HG03060 (cell line): ENCODE results near the gene MCRS1.

ENCODE experiments used
- ATAC-seq: cut with Tn5 transposase; IDR thresholded peaks from one replicate; pipeline ENCODE4 v1.9.1; 2021; ENCODE audit warnings: low read depth, moderate number of reproducible peaks; ENCODE audit not compliant: unreplicated experiment

MCRS1 gene

GRCh38 chr12:49582850-49583249, 14.9 kb upstream of the MCRS1 start:
- no peak for ATAC-seq

DNA sequence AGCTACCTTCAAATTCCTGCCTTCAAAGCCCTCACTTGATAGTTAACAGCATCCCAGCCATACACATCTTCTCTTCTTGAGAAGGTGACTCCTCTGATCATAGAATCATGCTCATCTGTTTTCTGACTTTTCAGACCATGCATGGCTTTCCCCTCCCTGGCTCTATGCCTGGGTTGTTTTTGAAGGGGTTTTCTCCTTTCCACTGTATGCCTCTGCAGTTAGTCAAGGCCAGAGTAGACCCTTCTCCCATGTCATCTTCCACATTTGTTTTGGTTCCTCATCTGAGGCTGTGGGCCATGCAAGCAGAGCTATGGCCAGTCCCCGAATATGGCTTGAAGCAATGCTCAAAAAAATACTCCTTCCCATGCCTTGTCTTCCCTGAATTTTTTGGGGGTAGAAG, 14.3 kb upstream of the MCRS1 start:
- ATAC-seq, result no peak

DNA sequence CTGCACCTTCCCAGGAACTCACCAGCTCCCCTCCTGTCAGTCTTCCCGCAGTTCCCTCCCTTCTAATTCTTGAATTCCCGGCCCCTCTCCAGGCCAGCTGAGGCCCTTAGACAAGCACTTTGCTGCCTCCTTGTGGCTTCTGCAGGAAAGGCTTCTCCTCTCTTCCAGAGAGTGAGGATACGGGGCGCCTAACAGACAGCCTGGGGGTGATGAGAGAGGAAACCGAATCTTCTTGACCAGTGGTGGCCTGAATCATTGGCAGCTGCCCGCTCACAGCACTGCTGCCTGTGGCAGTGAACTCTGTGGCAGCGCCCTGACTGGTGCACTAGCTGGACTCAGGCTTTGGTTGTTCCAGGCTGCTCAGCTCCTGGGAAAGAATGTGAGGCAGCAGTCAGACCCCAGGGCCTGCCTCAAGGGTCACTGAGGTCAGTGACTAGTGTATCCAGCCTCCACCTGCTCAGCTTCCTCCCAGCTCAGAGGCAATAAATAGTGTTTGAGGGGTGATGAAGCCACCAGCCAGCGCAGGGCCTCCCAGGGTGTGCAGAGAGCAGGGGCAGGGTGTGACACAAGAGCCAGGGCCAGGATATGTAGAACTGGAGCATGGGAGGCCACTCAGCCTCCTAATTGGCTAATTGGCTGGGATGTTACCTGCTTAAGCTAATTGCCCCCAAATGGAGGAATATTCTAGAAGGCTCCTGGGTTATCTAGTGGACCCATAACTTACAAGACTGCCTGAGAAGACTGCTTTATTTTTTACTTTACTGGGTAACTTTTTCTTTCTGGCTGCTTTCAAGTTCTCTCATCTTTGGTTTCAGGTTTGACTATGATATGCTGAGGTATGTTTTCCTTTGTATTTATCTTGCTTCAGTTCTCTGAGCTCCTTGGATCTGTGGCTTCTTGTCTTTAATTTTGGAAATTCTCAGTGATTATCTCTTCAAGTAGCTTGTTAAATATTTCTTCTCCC, 12.9 kb upstream of the MCRS1 start:
- no peak for ATAC-seq

DNA sequence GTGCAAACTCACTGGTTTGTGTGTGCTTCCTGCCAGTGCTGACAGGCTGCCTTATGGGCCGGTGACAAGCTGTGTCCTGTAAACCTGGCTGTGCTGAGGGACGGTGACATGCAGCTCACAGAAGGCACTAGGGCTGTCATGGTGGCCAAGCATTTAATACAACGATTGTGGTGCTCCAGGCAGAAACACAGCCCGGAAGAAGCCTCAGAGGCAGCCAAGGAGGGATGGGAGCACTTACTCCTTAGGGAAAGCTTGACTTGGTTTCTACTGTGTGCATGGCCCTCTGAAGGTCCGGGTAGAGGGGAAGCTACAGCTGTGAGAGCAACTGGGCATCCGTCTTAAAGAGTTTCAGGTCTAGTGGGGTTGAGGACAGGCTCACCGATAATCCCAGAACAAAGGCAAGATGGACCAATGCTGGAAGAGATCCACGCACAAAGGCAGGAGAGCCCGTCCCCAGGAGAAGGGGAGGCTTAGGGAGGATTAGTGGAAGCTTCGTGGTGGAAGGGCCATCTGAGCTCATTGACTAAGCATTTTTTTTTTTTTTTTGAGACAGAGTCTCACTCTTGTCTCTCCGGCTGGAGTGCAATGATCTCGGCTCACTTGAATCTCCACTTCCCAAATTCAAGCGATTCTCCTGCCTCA, 10.7 kb upstream of the MCRS1 start:
- no peak for ATAC-seq

DNA sequence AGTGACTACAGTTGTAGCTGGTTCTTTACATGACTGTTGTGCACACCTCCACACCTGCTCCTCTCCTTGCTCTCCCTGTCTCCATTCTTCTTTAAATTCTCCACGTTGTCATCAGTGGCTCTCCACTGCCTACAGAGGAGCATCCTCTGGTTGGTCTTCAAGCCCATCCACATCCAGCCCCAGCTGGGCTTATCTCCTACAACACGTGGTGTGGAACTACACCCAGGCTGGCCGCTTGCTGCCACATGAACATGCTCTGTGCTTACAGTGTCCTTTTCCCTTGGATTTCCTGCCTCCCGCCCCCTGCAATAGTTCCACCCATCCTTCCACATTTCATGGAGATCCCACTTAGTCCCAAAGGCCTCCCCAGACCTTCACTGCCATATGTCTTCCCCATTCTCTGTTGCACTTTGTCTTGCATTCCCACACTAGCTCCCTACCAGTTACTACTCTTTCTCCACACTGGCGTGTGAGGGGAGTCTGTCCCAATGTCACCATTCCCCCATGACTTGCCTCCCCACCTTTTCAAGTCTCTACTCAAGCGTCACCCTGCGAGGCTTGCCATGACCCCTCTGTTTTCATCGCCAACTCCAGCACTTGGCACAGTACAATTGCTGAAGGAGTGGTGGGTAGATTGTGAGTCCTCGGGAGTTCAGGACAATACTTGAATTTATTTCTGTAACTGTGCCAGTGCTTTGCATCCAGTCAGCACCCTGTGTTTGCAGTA, 9.8 kb upstream of the MCRS1 start:
- no peak for ATAC-seq

GRCh38 chr12:49568442-49569162, 660 bp upstream of the MCRS1 start:
- peak; percentile 13 for ATAC-seq

DNA sequence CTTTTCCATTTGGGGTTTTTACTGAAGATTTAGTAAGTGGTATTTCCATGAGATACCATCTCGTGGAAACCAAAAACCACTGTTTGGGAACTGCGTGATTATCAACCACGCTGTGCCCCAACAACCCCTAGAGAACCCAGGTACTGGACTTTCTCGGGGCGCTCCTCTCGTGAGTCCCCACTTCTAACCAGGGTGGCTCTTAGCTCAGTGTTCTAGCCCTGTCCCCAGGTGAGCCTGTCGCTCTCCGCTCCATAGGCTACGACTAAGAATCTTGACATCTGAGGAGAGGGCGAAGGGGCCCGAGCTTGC, 686 bp downstream of the MCRS1 start:
- ATAC-seq, result peak; percentile 10

DNA sequence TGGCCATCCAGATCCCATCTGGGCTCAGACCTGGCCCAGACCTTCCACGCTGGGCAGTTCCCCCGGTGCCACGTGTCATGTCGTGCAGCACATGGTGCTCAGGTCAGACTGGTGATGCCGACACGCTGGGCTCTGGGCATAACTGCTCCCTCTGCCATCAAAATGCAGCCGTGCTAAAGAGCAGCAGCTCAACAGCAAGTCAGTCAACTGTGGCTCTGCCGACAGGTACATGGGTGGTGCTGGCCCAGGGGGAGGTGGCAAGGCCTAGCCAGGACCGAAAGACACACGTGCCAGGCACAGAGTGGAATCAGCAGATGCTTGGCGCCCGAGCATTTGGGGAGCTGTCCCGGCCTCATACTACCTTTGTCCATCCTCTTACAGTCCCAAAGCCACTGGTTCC, 1.6 kb downstream of the MCRS1 start:
- ATAC-seq, result no peak

- no peak for ATAC-seq
These were observed 2.3 kb downstream of the MCRS1 start for GRCh38 chr12:49565406-49566265.

- no peak for ATAC-seq
These were observed 3.1 kb downstream of the MCRS1 start for GRCh38 chr12:49564686-49565405.

DNA sequence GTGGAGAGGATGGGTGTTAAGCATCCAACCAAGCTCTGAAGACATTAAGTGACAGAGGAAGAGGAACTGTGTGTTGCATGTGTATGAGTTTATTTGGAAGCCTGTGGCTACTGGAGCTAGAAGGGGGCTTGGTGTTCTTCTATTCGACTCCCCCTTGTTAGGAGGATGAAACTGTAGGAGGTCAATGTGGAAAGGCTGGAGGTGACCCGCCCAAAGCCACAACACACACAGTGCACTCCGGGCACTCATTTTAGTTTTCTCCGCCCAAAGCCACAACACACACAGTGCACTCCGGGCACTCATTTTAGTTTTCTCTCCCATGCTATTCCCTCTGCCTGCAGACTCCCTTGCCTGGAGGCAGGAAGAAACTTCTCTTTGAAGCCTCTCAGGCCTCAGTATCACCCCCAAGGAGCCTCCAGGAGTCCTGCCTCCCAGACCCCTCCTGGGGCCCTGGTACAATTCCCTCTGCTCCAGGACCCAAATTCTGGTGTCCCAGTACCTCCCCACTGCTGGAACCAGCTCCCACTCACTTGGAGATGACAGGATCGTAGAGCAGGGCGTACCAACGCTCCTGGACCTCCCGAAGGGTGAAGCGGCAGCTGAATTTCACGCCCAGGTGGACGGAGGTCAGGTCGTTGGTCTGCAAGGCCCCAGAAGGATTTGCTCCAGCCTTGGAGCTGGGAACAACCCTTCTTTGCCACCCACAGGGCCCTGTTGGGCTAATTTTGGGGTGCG, 3.8 kb downstream of the MCRS1 start:
- ATAC-seq, result no peak

DNA sequence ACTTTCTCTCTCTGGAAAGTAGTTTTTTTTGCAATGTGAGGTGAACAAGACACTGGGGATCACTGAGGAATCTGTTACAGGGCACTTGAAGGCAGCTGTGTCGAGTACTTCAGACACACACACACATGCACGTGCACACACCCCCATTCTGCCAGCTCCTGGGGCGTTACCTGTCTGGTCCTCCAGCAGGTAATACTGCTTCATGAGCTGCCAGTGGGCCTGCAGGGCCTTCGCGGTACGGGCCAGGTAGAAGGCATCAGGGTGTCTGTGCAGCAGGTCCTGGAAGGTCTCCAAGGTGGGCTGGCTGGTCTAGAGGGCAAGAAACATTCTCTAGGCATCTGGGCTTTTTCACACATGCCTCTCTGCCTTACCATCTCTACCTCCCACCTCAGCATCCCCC, 5.1 kb downstream of the MCRS1 start:
- no peak for ATAC-seq

- ATAC-seq, result no peak
These were observed 5.7 kb downstream of the MCRS1 start for GRCh38 chr12:49562233-49562632.

GRCh38 chr12:49560695-49561094, 7.2 kb downstream of the MCRS1 start:
- ATAC-seq, result no peak

- ATAC-seq, result no peak
These were observed 8.8 kb downstream of the MCRS1 start for GRCh38 chr12:49559011-49559675.

DNA sequence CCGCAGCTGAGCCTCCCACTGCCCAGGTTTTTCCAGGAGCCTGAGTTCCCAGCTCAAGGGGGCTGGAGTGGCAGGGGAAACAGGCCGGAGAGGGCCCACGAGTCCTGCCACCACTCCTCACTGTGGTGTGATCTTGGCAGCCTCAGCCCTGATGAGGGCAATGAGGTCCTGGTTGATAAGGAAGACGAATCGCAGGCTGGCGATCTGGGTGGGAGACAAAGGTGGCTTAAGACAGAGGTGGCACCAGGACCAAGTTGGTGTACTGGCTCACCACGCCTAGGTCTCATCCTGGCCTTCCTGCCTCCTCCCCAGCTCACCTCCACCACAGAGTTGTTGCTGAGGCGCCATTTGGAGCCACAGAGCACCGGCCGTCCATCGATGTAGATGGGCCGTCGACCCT, 9.4 kb downstream of the MCRS1 start:
- ATAC-seq, result no peak

DNA sequence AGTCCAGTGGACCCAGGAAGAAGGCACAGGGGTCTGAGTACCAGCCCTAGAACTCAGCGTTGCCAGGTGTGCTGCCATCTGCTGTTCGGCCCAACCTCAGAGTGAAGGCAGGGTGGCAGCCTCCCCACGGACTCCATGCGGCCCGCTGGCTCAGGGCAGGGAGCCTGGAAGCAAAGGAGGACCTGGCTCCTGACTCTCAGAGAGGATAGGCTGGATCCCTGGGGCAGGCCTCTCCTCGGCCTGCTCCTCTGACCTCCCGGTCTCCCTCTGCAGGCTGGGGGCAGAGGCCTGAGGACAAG, 10.1 kb downstream of the MCRS1 start:
- no peak for ATAC-seq

- no peak for ATAC-seq
These were observed 10.6 kb downstream of the MCRS1 start for GRCh38 chr12:49557187-49557916.
